NCI-H1694 (cell line): ENCODE data around the gene ME3.

ENCODE experiments used
- DNase-seq: peaks from one replicate; lab custom pipeline; 2025; lab: John Stamatoyannopoulos, UW

Gene ME3

DNA sequence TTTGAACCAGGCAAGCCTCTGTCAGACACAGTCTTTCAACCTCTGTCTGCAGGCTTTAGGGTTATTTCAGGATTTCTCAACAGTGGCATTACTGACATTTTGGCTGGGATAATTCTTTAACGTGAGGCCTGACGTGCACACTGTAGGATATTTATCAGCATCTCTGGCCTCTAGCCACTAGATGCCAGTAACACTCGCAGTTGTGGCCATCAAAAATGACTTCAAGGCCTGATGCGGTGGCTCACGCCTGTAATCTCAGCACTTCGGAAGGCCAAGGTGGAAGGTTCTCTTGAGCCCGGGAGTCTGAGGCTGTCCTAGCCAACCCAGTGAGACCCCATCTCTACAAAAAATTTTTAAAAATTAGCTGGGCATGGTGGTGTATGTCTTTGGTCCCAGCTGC is 184.7 kb downstream of the ME3 start:
- no peak for DNase-seq

DNA sequence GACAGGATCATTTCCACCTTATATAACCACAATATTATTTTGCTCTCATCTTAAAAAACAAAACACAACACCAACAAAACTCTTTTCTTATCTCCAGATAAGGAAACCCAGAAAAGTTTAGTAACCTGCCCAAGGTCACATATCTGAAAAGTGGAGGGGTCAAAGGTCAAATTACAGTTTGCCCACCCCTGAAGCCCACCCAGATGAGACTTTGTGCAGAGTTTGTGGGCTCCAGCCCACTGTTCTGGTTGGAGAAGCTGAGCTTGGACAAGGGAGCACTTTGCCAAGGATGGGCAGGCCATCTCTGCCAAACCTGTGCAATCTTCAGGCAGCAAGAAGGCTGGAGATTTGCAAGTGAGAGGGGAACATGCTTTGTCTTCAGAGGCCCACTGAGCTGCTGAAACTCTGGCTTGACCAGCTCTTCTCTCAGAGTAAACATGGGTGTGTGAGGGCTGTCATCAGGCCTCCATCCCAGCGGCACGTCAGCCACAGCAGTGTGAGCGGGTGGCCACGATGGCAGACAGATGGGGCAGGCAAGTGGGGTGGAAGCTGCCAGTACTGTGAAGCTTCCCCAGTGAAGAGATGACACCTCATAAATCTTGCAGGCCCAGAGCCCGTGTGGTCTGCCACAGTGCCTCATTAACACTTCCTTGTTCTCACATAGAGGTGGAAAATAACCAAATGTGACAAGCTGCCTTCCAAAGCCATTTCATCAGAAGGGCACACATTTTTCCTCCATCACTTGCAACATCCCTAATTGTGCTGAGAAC is 186.0 kb downstream of the ME3 start:
- DNase-seq: peak; percentile 68

DNA sequence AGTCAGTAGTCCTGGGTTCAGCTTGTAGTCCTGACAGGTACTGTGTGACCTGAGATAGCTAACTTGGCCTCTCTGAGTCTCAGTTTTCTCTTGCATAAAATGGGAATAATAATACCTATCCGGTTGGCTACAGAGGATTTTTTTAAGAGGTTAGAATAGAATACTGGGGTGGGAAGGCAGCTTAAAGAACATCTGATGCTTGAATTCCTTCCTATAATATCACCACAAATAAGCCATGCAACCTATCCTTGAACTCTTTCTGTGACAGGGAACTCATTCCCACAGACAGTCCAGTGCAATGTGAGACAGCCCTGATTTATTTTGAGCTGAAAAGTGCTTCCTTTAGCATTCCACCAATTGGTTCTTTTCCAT is 187.6 kb downstream of the ME3 start:
- DNase-seq: no peak

DNA sequence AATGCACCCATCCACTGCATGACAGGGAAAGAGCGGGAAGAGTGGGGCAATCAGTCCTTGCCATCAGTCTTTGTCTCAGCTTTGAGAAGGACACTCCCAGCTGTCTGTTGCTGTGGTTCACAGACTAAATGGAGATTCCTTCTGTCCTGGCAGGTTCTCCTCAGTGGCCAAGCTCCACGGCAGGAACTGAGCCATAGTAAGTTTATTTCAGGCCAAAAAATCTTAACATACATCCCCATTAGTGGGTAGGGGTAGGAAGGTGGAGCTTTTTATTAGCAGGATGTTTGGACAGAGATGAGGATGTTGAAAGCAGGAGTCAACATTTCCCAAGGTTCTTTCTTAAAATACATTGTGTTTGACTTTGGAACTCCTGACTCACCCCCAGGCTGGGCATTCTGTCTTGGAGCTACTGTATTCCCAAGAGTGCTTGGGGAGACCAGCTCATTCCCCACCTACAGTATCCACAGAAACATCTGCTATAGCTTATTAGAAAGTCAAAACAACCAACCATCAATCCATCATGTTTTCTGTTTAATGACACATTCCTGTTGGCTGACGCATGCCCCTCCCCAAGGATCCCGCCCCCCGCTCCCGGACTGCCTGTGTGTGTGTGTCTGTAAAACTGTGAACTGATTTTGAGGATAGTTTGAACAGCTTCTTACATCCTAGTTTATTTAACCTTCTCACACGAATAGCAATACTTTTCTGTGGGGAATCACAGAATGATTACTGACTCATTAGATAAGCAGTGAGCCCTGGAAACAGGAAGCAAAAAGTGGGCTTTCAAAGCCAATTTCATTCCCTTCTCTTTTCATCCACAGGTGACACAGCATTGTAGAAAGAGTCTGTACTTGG is 188.2 kb downstream of the ME3 start:
- peak; percentile 67 for DNase-seq

DNA sequence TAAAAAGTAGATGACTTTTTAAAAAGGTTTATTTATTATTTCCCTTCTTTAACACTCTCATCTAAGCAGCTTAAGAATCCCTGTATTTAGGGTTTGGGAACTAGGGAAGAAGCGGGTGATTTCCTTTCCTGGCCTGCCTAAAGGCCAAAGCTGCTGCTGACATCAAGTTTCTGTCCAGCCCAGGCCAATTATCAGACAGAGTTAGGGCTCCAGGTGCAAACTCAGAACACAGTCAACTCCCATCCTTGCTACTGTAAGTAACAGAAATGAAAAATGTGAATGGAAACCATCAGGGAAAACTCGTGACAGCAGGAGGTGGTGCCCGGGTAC is 188.8 kb downstream of the ME3 start:
- DNase-seq: no peak

DNA sequence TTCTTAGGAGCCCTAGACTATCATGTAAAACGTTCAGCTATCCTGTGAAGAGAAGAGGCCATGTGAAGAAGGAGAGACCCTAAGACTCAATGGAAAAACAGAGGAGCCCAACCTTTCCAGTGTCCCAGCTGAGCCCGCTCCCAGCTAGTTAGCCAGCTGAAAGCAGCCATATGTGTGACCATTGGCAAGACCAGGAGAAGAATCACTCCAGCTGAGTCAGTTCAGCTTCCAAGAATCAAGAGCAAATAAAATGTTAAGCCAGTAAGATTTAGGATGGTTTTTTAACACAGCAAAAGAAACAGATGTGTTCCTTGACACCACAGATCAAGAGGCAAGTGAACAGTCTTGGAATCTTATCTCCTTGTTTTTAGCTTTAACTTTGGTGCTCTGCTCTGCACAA is 189.7 kb downstream of the ME3 start:
- no peak for DNase-seq

DNA sequence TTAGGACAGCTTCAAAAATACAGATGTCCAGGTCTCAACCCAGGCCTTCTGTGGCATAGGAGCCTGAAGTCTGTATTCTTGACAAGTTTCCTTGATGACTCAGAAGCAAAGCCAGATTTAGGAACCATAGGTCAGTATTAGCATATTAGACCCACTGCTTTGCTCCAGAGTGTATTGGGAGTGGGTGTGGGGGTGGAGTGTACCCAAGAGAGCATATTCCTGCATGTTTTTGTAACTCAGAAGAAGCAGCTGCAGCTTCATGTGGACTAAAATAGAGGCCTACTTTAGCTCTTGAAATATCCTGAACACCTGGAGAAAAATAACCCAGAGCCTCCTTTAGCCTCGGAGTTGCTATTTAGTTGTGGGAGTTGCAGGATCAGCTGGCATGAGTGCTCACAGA is 191.0 kb downstream of the ME3 start:
- DNase-seq: no peak

DNA sequence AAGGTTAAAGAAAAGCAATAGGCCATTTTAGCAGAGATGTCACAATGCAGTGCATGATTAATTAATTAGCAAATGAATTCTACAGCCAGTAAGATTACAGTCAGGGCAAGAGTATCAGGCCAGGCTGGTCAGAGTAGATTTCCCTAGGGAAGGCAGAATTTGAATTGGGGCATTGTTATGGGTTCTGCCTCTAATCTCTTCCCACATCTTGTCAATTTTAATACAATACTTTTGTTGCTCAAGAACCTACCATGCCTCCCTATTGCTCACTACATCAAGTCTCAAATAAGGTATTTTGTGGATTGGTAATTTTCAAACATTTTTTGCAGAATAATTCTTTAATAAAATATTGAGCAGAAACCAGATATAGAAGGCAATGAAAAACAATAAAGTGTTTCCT is 194.1 kb downstream of the ME3 start:
- no peak for DNase-seq

DNA sequence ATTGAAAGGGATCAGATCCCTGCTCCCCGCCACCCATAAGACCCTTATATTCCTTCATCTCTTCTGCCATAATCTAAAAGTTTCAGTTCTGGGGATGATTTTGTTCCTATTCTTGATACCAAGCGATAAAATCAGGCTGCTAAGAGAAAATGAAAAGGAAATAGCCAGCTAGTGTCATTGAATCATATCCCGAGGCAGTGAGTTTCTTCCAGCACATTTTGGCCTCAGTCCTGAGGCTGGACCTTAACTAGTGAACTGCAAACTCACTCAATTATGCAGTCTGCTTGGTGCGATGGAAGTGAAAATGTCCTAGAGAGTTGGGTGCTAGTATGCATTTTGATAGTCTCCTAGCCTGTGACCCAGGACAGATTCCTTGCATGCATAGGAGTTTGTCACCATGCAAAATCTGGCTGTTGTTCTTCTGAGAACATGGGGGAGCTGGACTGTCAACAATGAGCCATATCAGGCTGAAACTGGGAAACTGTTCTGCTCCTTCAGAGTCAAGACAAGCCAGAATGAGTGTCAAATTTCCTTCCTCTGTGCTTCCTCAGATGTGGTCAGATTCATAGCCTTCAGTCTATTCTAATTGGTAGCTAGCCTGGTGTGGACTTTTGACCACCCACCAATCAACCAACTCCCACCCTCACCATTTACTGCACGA is 194.8 kb downstream of the ME3 start:
- DNase-seq: no peak

DNA sequence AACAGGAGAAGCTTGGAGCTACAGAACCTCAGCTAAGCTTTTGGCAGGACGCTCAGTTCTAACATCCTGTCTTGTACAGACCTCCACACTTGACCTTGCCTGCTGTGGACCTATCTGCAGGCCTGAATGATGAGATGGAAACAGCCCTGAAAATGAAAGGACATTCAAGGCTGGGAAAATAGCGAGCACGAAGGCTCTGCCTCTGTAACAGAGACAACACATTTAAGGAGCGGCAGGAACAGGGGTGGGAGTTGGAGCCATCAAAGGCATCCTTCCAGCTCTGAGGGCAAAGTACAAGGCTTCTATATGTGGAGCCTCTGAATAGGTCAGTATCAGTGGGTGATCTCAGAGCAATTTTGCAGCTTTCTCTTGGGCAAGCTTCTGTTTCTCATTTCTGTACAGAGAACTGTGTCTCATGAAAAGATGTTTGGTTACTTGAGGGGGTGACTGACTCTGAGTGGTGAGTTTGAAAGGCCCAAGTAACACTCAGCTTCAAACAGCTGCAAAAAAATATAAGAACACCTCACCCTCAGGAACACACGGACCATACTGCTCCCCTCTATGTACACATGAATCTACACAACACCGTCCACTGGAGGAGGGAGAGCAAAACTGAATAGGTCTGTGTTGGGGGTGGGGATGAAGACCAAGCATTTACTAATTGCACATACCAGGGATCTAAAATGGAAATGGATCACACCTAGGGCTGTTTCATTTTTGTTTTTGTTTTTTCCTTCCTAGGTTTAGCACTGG is 196.1 kb downstream of the ME3 start:
- DNase-seq: no peak

DNA sequence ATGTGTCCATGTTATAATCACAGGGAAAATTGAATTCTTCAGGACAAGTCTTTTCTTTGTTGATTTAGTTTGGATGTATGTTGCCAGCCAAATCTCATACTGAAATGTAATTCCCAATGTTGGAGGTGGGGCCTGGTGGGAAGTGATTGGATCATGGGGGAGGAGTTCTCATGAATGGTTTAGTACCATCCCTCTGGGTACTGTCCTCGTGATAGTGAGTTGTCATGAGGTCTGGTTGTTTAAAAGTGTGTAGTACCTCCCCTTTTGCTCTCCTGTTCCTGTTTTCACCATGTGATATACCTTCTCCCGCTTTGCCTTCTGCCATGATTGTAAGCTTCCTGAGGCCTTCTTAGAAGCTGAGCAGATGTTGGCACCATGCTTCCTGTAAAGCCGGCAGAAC is 197.4 kb downstream of the ME3 start:
- DNase-seq: no peak

DNA sequence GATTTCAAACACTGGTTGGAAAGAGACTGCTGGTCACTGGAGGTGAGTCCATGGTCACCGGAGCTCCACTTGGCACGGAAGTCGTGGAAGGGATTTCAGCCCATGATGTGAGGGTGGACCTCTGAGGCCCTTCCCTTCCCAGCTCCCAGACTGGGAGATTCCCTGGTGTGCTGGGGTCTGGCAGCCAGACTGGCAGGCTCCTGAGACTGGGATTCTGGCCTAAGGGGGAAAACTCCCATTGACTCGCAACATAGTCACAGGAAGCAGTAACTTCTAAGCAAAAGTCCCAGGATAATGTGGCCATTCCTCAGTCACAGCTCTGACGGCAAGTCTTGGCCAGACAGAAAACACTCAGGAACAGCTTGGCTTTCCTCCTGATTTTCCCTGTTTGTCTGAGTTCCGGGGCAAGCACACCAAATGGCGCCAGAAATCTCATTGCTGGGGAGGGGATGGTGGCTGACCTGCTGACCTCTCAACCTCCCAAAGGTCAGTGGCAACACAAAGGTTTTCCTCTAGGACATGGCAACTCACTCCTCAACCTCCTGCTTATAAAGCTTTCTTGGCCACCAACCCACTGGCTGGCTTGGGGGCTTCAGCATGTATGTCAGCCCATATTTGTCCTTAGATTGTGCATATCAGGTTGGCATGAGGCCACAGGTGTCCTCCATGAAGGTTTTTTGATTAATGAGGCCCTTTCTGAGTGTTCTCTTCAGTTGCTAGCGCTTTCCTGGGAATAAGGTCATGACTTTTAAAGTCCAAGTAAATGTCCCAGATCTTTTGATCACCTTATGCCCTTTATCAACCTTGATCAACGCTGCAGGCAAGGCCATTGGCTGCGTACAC is 198.2 kb downstream of the ME3 start:
- no peak for DNase-seq

DNA sequence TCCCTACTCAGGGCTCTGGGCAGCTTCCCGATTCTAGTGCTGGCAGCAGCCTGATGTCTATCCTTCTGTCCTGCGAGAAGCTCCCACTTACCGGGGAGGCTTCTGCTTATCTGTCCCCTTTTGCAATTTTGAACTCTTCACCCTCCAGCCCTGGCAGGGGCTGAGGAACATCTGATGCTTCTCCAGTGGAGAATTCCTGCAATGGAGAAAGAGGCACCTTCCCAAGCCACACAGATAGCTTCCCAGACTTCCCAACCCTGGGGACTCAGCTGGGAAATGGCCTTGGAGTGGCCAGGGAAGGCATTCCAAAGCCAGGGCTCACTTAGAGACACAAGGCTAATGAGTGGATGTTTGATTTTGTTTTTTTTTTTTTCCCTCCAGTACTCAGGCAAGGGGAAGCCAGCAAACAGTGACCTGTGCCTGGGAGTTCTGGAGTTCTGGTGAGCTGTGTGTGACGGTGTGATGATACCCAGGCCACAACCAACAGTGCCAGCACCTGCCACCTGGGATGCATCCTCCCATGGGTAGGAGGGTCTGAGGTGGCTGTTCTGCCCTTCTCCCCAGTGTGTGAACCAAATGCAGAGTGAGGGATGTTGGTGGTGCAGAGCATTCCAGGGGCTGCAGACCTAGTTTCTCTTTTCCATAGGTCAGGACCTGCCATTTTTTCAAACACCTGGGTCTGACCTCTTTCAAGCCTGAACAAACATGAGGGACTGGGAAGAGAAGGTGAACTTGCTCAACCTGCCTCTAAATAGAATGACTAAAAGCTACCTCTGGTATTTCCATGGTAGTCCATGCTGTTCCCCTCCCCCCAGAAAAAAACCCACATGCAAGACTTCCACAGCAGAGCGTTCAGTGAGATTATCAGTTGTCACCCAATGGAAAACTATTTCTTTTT is 202.7 kb downstream of the ME3 start:
- no peak for DNase-seq

DNA sequence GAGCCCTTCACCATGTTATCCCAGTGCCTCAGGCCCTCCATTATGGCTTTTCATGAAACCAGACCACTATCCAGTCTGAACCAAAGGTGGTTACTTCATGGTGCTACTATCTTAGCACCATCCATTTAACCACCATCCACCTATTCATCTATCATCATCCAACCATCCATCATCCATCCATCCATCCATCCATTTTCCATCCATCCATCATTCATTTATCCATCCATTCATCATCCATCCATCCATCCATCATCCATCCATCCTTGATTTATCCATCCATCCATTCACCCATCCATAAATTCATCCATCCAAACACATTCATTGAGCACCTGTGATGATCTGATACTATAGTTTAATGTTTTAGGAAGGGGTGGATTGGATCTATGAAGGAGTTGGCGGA is 204.2 kb downstream of the ME3 start:
- no peak for DNase-seq

DNA sequence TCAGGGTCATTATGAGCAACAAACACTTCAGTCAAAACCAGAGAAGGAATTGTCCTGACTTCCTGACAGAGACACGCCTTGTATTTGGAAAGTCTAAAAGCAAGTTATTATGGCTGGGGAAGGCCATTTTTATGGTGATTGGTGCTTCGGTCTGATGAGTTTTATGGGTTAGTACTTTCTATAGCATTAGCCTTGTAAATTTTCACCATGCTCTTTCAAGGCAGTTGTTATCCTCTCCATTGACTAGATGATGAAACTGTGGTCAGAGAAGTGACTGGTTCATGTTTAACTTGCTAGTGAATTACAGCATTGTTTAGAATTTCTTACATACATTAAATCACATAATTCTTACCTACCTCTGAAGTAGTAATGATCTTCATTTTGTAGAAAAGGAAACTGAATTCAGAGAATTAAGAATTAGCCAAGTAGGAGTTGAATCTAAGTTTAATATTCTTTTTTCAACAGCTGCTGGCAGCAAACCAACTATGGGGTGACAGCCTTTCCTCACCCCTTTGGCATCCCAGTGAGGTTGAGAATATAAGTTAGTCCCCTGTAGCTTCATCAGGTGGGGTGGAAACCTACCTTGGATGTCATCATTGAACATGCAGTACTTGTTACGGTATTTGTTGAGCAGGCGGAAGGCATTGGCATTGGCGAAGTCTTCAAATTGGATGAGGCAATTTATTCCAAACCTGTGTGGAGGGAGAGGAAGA is 207.8 kb downstream of the ME3 start:
- no peak for DNase-seq

DNA sequence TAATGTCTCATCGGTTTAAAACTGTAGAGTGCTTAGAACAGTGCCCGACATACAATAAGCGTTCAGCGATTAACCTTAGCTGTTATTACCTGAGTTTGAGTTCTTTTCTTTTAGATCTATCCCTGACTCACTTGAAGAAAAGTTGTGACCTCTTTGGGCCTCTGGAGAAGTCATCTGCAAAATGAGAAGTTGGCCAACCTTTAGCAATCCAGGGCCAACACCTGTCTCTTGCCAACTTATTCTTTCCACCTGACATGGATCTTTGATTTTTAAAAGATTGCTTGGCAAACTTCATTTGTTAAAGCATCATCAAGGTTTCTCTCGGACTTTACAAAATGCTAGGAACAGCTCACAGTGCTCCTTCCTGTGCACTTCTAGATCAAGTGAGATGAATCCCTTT is 208.5 kb downstream of the ME3 start:
- no peak for DNase-seq

DNA sequence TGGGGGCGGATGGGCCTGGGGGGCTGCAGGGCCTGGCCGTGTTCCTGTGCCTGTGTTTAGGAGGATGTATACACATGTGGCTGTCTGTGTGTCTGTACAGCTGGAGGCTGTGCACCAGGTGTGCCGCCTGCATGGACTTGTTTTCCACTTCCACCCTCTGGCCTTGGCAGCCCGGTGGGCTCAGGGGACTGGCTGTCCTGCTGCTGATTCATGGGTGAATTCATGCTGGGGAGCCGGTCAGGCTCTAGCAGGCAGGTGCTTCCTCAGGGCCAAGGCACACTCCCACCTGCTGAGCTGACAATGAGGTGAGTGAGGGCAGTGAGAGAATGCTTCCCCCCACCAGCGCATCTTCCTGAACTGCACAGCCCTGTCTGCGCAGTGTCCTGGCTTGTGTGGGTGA is 209.3 kb downstream of the ME3 start:
- DNase-seq: no peak

DNA sequence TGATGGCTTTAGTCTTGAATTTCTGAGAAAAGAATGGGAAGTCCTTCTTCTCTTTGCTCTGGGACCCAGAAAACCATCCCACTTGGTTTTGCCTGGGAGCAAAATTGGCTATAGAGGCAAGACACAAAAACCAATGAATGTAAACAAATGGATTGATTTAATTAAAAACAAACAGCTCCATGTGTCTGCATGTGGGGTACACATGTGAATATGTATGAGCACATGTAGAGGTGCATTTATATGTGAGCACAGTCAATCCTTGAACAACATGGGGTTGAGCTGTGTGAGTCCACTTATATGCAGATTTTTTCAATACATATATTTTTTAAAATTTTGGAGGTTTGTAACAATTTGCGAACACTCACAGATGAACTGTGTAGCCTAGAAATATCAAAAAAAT is 210.5 kb downstream of the ME3 start:
- no peak for DNase-seq

DNA sequence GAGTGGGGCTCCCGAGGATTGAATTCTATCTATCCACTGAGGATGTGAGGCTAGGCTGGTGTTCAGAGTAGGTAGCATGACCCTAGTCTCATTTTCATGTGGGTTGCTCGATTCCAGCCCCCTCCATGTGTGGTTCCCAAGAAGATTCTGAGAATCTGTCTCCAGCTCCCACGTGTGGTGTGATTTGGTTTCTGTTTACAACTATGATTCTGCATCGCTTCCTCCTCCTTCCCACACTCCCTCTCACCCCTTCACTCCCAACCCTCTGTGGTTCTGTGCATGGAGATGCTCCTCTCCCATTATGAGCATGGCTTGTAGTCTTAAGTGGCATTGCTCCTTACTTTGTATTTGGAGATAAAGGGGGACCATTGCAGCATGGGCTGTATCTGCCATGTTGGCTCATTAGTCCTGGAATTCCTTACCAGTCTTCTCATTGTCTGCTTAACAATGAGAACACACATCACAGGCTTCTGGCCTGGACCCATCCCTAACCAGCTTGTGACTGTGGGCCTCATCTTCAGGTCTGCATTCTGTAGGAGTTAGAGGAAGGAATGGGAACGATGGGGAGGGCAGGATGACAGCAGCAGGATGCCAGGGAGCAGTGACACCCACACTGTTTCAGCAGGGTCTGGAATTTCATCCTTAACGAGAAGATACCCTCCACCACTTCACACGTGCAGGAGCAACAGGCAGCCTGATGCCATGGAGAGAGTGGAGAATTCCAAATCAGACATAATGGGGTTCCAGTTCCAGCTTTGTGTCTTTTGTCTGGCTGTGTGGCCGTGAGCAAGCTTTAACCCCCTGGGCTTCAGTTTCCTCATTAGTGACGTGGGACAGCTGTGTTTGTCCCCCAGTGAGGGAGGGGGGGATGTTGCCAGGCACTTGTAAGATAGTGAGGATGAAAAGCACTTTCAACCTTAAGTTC is 211.7 kb downstream of the ME3 start:
- DNase-seq: no peak
